SK-N-SH treated with all-trans-retinoic acid at 6 μM for 48 hours (cell line): ENCODE measurements around the gene ATP5F1E.

Experiments used
- ARNTL ChIP-seq: fragments of 450-650 bp; formaldehyde crosslinking; IDR thresholded peaks from 2 replicates; pipeline ENCODE4 v1.5.0; 2020; ENCODE audit warnings: low read depth, mild to moderate bottlenecking, moderate library complexity, borderline replicate concordance
- BACH2 ChIP-seq: fragments of 250-450 bp; sonication (Bioruptor Pico); IDR thresholded peaks from 2 replicates; pipeline ENCODE4 v1.9.0; 2021; ENCODE audit warnings: mild to moderate bottlenecking, borderline replicate concordance
- GLIS3 ChIP-seq: fragments of 250-450 bp; sonication (Bioruptor Pico); IDR thresholded peaks from 2 replicates; pipeline ENCODE4 v1.5.0; 2020; ENCODE audit warnings: mild to moderate bottlenecking, moderate library complexity
- PATZ1 ChIP-seq: fragments of 250-450 bp; sonication (Bioruptor Pico); IDR thresholded peaks from 2 replicates; pipeline ENCODE4 v1.8.0; 2020; ENCODE audit warnings: mild to moderate bottlenecking, moderate library complexity, borderline replicate concordance
- PPARA ChIP-seq: fragments of 250-450 bp; sonication (Bioruptor Pico); IDR thresholded peaks from 2 replicates; pipeline ENCODE4 v1.5.0; 2020; ENCODE audit warnings: mild to moderate bottlenecking, borderline replicate concordance
- RARB ChIP-seq: fragments of 250-450 bp; sonication (Bioruptor Pico); IDR thresholded peaks from 2 replicates; pipeline ENCODE4 v1.8.0; 2021; ENCODE audit warnings: mild to moderate bottlenecking, moderate library complexity
- TF ChIP-seq, protein P1 (sequence below): fragments of 250-450 bp; sonication (Bioruptor Pico); IDR thresholded peaks from 2 replicates; pipeline ENCODE4 v1.5.1; 2021; ENCODE audit warnings: mild to moderate bottlenecking, moderate library complexity
- TF ChIP-seq, protein P2 (sequence below): fragments of 250-450 bp; sonication (Bioruptor Pico); IDR thresholded peaks from 2 replicates; pipeline ENCODE4 v1.5.1; 2020; ENCODE audit warnings: low read depth, mild to moderate bottlenecking, moderate library complexity

- TF ChIP-seq, protein P1, sequence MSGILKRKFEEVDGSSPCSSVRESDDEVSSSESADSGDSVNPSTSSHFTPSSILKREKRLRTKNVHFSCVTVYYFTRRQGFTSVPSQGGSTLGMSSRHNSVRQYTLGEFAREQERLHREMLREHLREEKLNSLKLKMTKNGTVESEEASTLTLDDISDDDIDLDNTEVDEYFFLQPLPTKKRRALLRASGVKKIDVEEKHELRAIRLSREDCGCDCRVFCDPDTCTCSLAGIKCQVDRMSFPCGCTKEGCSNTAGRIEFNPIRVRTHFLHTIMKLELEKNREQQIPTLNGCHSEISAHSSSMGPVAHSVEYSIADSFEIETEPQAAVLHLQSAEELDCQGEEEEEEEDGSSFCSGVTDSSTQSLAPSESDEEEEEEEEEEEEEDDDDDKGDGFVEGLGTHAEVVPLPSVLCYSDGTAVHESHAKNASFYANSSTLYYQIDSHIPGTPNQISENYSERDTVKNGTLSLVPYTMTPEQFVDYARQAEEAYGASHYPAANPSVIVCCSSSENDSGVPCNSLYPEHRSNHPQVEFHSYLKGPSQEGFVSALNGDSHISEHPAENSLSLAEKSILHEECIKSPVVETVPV = no peak
- TF ChIP-seq RARB (CRISPR knock-in tag) (no peak), PATZ1 (CRISPR knock-in tag) (no peak), BACH2 (no peak), ARNTL (CRISPR knock-in tag) (no peak), GLIS3 (CRISPR knock-in tag) (no peak), PPARA (no peak)
- TF ChIP-seq, protein P2, sequence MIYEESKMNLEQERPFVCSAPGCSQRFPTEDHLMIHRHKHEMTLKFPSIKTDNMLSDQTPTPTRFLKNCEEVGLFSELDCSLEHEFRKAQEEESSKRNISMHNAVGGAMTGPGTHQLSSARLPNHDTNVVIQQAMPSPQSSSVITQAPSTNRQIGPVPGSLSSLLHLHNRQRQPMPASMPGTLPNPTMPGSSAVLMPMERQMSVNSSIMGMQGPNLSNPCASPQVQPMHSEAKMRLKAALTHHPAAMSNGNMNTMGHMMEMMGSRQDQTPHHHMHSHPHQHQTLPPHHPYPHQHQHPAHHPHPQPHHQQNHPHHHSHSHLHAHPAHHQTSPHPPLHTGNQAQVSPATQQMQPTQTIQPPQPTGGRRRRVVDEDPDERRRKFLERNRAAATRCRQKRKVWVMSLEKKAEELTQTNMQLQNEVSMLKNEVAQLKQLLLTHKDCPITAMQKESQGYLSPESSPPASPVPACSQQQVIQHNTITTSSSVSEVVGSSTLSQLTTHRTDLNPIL = no peak
Observed at GRCh38 chr20:59037386-59037785, 5.3 kb upstream of the ATP5F1E start.
